ENCODE measurements around the gene CDKAL1.

Gene CDKAL1

GRCh38 chr6:20969551-20969950 lies 435.3 kb downstream of the CDKAL1 start:
- no peak for TF ChIP-seq GABPA (IDR thresholded peaks at IDR 0.05; ENCODE audit: low read depth)
- no peak for TF ChIP-seq POLR2AphosphoS5 (IDR thresholded peaks at IDR 0.05; ENCODE audit: low read depth)
- TF ChIP-seq SPI1 (IDR thresholded peaks at IDR 0.05; ENCODE audit: borderline replicate concordance, low read depth) = no peak
- no peak for TF ChIP-seq CTCF (IDR thresholded peaks at IDR 0.05; ENCODE audit: insufficient read depth, low read length)
- TF ChIP-seq REST (IDR thresholded peaks at IDR 0.05; ENCODE audit: insufficient replicate concordance, low read depth) = no peak
- no peak for DNase-seq (ENCODE audit: low read depth in 1 of 2, low spot score in 1 of 2)
- H3K27ac ChIP-seq (replicated peaks) = no peak overlapping the region
- no peak overlapping the region for H3K4me3 ChIP-seq (replicated peaks; ENCODE audit: insufficient read depth, low read length)
- H3K27me3 ChIP-seq (ENCODE audit: insufficient read depth, poor library complexity, severe bottlenecking) = no peaks in the 10 kb centered on the region

GRCh38 chr6:20976391-20976918 lies 442.2 kb downstream of the CDKAL1 start:
- TF ChIP-seq SPI1 (IDR thresholded peaks at IDR 0.05; ENCODE audit: borderline replicate concordance, low read depth) = no peak
- no peak for DNase-seq (ENCODE audit: low read depth in 1 of 2, low spot score in 1 of 2)
- Histone ChIP-seq H3K27me3 (ENCODE audit: insufficient read depth, poor library complexity, severe bottlenecking) (no peaks in the 10 kb centered on the region), H3K27ac (replicated peaks) (no peak overlapping the region), H3K4me3 (replicated peaks; ENCODE audit: insufficient read depth, low read length) (no peak overlapping the region)

- H3K27ac ChIP-seq (replicated peaks) = no peak overlapping the region
- no peak for DNase-seq (ENCODE audit: low read depth in 1 of 2, low spot score in 1 of 2)
- H3K4me3 ChIP-seq (replicated peaks; ENCODE audit: insufficient read depth, low read length) = no peak overlapping the region
- H3K27me3 ChIP-seq (ENCODE audit: insufficient read depth, poor library complexity, severe bottlenecking) = no peaks in the 10 kb centered on the region
- TF ChIP-seq GABPA (IDR thresholded peaks at IDR 0.05; ENCODE audit: low read depth) (no peak), POLR2AphosphoS5 (IDR thresholded peaks at IDR 0.05; ENCODE audit: low read depth) (no peak), CTCF (IDR thresholded peaks at IDR 0.05; ENCODE audit: insufficient read depth, low read length) (no peak), SPI1 (IDR thresholded peaks at IDR 0.05; ENCODE audit: borderline replicate concordance, low read depth) (no peak), REST (IDR thresholded peaks at IDR 0.05; ENCODE audit: insufficient replicate concordance, low read depth) (no peak)
Observed at GRCh38 chr6:20978151-20978614, 443.9 kb downstream of the CDKAL1 start.

GRCh38 chr6:20979076-20979475 lies 444.8 kb downstream of the CDKAL1 start:
- no peaks in the 10 kb centered on the region for H3K27me3 ChIP-seq (ENCODE audit: insufficient read depth, poor library complexity, severe bottlenecking)
- H3K4me3 ChIP-seq (replicated peaks; ENCODE audit: insufficient read depth, low read length) = no peak overlapping the region
- no peak overlapping the region for H3K27ac ChIP-seq (replicated peaks)
- DNase-seq (ENCODE audit: low read depth in 1 of 2, low spot score in 1 of 2) = no peak
- TF ChIP-seq REST (IDR thresholded peaks at IDR 0.05; ENCODE audit: insufficient replicate concordance, low read depth) = no peak
- no peak for TF ChIP-seq GABPA (IDR thresholded peaks at IDR 0.05; ENCODE audit: low read depth)
